Forelimb muscle (tissue), 1 donor: ENCODE measurements around the gene FAR2. TPM values are rescaled to one million over a fixed set of nuclear protein-coding genes. Genes with fewer than 3 reads are reported as not detected.
A peak's percentile ranks its signal among the peaks of the same experiment; 100 is the strongest.
"Not testable (repeated sequence)": the region's sequence is repeated elsewhere in the genome, so short reads cannot be mapped to it uniquely, and the experiment has no call there.

Experiments used
- DNase-seq: peaks from one replicate; pipeline ENCODE4 v3.0.0-alpha.2; 2013; ENCODE audit warnings: low read depth
- polyA plus RNA-seq: library from polyadenylated mRNA; unstranded; fragments of 120-200 nt; gene quantifications from one replicate; pipeline ENCODE4 v1.2.1, GENCODE V29; 2013; ENCODE audit not compliant: insufficient read length

Gene FAR2
- polyA plus RNA-seq, 1 donor = 10.5 TPM

GRCh38 chr12:29152981-29153630 is 4.0 kb downstream of the FAR2 start:
- no peak for DNase-seq

DNA sequence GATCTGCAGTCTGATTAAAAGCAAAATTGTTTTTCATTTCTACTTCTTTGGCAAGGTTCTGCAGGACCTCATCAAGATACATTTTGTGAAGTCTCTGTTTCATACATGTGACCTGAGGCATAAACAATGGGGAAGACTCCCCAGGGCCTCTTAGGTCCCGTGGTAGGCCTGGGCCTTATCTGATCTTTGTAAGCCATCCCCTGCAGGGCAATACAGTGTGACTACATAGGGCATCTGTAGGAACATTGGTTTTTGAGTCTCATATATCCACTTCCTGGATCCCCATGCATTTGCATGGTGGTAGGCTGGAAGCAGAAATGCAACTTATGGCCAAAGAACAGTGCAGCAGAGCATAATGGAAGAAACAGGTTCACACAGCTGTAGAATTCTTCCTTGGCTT is 6.0 kb downstream of the FAR2 start:
- no peak for DNase-seq

DNA sequence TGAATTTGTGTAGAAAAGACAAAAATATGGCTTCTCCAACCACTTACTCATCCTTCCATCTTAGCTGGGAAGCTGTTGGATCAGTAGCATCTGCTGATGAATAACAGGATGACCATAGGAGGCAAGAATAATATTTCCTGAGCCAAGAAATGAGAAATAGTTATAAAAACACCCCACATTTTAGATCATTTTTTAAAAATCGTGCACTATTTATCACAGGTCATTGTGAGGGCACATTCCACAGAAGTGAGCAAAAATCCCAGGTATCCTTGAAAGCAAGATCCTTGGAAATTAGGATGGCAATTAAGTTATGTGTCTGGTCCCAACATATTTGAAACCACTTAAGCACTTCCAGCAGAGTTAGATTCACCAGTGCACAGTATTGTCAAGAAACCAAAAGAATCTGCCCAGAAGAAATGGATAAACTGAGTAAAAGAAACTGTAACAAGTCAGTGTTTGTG is 8.4 kb downstream of the FAR2 start:
- DNase-seq = no peak

DNA sequence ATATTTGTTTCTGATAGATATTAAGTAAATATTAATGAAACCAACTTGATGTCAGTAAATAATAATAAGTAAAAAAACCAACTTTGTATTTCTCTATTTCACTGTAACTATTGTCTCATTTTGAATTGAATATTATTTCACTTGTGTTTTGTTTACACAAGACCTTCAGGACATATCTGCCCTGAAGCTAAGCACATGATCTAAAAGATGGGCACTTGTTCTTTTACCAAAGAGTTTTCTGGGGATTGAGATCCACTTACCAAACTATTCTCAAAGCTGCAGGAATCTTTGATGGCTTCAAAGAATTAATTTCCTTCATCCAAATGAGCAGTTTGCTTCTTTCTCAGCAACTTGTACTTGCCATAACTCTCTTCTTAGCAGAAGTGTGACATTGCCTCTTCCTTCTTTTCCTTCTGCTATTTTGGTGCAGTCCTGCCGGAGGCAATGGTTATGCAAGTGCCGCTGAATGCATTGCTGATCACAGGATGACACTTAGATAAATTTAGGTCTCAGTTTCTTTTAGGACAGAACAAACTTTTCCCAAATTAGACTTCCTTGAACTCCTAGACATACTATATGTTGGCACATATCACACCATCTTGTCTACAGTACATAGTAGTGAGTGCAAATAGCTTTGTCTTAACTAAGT is 9.2 kb downstream of the FAR2 start:
- DNase-seq = no peak

- no peak for DNase-seq
Observed at GRCh38 chr12:29159661-29160060, 10.6 kb downstream of the FAR2 start.

DNA sequence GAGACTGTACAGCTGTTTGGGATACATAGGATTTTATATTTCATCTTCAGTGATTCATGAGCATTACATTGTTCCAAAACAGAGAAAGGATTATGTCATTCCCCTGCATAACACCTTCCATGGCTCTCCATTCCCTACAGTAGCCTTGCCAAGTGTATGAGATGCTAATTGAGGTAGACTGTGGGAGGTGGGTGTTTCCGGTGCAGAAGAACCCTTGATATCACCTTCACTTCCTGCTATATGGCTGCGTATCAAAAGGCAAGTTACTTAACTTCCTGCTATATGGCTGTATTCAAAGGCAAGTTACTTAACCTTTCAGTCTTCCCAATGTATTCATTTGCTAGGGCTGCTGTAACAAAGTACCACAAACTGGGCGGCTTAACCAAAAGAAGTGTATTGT is 11.2 kb downstream of the FAR2 start:
- no peak for DNase-seq

DNA sequence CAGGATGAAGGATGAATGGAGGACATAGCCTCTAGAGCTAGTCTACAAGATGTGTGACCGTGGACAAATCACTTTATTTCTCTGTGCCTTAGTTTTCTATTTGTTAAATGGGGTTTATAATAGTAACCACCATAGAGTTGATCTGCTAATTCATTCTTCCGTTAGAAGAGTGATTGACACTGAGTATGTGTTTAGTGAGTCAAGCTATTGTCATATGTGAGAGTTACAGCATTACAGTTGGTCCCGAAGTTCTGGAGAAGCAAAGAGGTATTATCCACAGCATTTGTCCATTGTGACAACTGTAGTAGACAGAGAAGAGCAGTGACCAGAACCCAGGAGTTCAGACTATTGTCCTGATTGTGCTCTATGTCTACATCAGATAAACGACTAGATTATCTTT is 14.1 kb downstream of the FAR2 start:
- DNase-seq = no peak

- peak; percentile 59 for DNase-seq
Observed at GRCh38 chr12:29164477-29165393, 15.7 kb downstream of the FAR2 start.

DNA sequence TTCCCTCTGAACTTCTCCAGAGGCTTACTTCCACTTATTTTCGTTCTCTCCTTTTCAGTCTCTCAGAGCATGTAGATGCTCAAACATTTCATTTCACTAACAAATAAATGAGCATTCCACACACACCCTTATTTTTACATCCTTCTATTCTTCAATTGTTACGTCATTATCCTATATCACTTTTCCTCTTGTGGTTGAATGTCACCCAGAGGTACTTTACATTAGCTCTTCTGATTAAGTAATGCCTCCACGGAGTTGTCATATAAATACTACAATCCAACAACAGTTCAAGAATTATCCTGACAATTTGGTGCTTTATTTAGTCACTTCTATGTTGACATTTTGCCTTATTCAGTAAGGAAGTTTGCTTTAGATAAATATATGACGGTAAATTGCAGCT is 18.4 kb downstream of the FAR2 start:
- DNase-seq = no peak

DNA sequence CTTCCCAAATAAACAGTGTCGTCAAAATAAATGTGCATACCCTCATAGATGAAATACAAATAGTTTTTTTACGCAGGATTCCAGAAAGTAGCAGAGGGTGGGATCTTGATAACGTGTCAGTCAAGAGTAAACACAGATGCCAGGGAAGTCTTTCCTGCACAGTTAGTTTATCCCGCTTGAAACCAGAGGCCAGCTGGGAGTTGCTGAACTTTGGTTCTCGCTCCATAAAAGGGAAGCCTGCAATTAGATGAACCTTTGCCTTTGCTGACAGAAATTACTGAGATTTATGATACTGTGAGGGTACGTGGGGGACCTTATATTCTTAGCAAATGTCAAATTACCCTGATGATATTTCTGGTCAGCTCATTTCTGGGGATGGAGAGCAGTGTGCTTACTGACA is 18.9 kb downstream of the FAR2 start:
- DNase-seq = no peak

- not testable (repeated sequence) for DNase-seq
Observed at GRCh38 chr12:29169978-29170377, 20.9 kb downstream of the FAR2 start.

- DNase-seq = not testable (repeated sequence)
Observed at GRCh38 chr12:29170478-29171084, 21.5 kb downstream of the FAR2 start.

- no peak for DNase-seq
Observed at GRCh38 chr12:29171421-29172258, 22.6 kb downstream of the FAR2 start.

DNA sequence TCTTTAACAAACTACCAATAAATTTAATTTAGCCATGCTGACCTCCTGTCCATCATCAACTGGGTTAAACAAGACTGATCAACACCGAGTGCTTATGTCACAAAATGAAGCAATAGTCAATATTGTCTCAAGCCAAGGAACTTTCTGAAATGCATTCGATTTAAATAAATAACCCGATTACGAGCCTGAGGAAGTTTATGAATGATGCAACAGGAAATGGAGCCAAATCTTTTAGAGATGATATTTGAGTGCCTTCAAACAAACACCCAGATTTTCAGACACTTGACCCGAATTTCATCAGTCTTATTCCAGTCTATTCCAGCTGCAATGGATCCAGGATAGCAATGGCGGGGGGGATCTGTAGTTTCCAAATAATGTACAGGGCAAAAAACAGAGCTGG is 27.9 kb downstream of the FAR2 start:
- DNase-seq = no peak

DNA sequence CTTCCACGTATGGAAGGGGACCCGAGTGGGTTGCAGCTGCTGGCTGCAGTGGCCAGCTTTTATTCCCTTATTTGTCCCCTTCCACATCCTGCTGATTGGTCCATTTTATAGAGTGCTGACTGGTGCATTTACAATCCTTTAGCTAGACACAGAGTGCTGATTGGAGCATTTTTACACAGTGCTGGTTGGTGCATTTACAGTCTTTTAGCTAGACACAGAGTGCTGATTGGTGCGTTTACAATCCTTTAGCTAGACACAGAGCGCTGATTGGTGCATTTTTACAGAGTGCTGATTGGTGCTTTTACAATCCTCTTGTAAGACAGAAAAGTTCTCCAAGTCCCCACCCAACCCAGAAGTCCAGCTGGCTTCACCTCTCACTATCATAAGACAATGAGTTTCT is 33.2 kb downstream of the FAR2 start:
- DNase-seq = not testable (repeated sequence)

DNA sequence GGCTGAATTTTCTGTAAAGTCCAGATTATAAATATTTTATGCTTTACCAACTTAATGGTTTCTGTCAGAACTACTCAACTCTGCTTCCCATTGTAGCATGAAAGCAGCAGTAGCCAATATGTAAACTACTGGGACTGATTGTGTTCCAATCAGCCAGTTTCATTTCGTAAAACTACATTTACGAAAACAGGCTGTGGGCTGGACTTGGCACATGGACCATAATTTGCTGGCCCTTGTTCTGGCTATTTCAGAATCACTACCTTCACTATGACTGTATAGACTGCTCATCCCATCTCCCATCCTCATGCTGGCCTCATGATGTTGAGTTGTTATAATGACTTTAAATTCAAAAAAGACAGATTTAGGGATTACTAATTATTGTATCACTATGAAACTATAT is 38.7 kb downstream of the FAR2 start:
- no peak for DNase-seq

- DNase-seq = no peak
Observed at GRCh38 chr12:29191267-29191850, 42.3 kb downstream of the FAR2 start.

DNA sequence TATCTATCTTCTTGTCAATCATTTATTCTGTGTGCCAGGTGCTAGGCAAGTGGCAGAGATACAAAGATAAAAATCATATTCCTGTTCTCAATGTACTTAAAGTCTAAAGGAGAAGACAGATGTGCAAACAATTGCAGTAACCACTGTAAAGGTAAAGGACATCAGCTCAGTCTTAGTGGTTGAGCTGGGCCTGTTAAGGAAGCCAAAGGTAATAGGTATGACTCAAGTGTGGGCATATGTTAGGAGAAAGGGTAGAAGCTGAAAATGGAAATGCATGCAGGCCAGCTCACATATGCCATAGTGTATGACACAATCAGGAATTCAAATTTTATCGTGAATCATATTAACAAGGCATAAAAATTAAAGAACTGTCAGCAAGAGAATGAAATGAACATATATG is 49.8 kb downstream of the FAR2 start:
- no peak for DNase-seq

DNA sequence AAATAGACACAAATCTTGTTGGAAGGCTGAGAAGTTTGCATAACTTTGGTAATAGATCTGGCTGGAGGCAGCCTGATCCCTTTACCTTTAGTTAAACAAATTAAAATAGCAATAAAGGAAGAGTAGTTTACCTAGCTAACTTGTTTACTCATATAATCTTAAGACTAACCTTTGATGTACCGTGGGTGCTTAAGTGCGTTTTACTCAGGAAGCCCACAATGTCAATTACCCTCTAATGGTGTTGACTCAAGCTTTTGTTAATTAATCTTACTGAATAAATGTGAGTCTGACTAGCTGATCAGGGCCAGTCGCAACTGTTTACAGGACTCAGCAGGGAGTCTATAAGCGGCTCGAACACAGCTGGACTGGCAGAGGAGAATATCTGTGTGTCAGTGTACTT is 51.5 kb downstream of the FAR2 start:
- DNase-seq = no peak

DNA sequence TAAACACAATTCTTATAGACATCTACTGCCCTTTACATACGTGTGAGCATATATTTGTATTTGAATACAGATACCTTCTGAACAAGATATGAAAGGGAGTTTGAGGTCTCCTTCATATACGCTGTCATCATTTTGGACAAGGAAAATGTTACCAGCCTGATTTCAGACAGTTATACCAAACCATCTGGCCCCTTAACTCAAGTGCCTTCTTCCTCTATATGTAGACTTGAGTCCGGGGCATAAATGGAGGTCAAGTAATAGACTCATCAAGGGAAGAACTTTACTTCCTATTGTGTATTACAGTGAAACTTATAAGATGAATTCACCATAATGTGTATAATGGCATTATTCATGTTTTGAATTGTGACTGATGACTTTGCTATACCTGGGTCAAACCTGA is 52.2 kb downstream of the FAR2 start:
- DNase-seq = no peak

DNA sequence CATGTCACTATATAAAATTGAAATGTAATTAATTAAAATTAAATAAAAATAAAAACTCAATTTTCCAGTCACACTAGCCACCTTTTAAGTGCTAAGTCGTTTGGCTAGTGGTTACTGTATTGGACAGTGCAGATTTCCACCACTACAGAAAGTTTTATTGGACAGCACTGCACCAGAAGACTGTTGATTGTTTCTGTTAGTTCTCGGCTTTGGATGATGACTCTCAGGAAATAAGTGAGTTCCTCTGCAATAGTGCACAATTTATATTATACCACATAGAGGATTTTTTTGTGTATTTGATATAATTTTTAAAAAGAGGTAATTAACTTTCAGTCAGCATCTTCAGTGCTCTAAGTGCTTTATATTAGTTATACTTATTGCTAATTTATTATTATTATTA is 52.7 kb downstream of the FAR2 start:
- no peak for DNase-seq
